Stimulated activated CD8-positive, alpha-beta memory T cell treated with anti-CD3 and anti-CD28 coated beads, Interleukin-15, amount 100 ng/mL, for 24 hours (primary cell): ENCODE data around the gene RASAL2.
"Not testable (repeated sequence)": the region's sequence is repeated elsewhere in the genome, so short reads cannot be mapped to it uniquely, and the experiment has no call there.

Experiments used
- DNase-seq: peaks from one replicate; pipeline ENCODE4 v3.0.0-alpha.2; 2020; ENCODE audit warnings: low read depth

RASAL2 gene

GRCh38 chr1:178119628-178120027, 25.7 kb downstream of the RASAL2 start:
- no peak for DNase-seq

- no peak for DNase-seq
Observed at GRCh38 chr1:178120088-178120487, 26.2 kb downstream of the RASAL2 start.

DNA sequence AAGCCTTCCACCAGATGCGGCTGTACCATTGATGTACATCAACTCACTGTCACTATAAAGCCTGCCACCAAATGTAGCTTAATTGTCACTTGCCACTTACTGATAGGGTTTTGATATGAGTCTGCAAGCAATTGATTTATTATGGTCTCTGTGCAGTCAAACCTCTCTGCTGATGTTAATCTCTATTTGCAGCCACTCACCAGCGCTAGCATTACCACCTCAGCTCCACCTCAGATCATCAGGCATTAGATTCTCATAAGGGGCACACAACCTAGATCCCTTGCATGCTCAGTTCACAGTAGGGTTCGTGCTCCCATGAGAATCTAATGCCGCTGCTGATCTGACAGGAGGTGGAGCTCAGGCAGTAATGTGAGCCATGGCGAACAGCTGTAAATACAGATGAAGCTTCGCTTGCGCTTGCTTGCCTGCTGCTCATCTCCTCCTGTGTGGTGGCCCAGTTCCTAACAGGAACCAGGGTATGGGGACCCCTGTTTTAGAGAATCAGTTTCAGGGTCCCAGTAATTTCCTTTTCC, 26.7 kb downstream of the RASAL2 start:
- DNase-seq: not testable (repeated sequence)

DNA sequence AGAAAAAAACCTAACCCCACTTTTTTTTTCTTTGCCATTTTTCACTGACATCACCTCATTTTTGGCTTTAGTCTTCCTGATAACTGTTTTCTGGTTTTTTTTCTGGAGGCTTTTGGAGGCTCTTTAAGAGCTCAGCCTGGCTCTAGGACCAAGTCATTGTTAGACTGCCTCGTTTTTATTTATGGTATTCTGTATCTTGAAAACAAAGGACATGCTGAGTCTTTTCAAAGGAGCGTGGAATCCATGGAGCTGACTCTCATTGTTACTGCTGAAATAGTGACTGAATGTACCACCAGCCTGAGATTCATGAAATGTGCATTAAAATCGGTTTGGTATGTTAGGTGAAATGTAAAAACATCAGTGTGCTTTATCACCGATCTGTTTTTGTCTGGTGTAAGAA, 28.0 kb downstream of the RASAL2 start:
- DNase-seq: no peak

- DNase-seq: no peak
Observed at GRCh38 chr1:178122283-178122682, 28.4 kb downstream of the RASAL2 start.

- DNase-seq: no peak
Observed at GRCh38 chr1:178124115-178124514, 30.2 kb downstream of the RASAL2 start.

DNA sequence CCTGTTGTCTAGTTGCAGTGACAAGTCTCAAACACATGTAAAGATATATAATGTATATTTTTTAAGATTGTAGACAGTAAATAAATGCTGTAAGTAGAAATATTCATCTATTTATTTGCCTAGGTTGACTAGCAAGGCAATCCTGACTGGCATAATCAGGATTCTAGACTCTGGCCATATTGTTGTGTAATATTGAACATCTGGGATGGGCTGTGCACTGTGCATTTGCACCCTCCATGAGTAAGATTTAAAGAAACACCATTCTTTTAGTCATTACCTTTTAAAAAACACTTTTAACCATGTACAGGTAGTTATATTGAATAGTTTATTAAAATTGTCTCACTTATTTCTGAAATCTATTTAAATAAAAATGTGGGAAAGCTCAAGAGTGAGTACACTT, 32.4 kb downstream of the RASAL2 start:
- DNase-seq: no peak

- no peak for DNase-seq
Observed at GRCh38 chr1:178126741-178127185, 32.9 kb downstream of the RASAL2 start.

- DNase-seq: no peak
Observed at GRCh38 chr1:178127482-178128191, 33.7 kb downstream of the RASAL2 start.

DNA sequence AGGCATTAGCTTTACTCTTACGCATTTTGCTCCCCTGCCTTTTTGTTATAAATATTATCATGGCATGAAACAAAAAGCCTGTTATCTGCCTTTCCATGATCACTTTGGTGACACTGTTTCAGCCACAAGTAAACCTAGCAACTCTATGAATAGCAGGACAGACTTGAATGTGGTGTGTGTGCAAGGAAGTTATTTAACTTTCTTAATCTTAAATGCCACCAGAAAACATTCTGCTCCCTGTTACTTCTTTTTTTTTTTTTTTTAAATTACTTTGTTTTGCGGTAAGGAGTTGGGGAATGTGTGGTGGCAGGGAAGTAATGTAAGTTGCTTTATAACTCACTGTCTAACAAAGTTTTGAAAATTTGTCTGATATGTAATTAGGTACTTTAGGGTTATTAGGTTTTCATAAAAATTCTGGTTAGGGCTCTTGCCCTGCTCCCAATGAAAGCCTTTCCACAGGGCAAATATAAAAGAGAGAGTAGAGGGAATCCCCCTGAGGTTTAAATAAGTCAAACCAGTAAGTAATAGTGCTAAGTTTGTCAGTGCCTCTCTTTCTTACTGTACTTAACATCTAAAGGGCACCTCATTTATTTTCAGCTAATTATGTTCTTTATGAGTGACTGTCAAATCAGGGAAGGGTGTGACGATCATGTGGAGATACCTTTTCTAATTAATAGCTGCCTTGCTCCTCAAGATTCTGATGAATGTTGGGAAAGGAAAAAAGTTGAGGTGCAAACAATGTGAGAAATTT, 39.5 kb downstream of the RASAL2 start:
- DNase-seq: no peak

- no peak for DNase-seq
Observed at GRCh38 chr1:178134061-178134460, 40.2 kb downstream of the RASAL2 start.

- DNase-seq: no peak
Observed at GRCh38 chr1:178137238-178137637, 43.3 kb downstream of the RASAL2 start.

GRCh38 chr1:178142806-178143205, 48.9 kb downstream of the RASAL2 start:
- DNase-seq: no peak

GRCh38 chr1:178143730-178144690, 50.1 kb downstream of the RASAL2 start:
- no peak for DNase-seq

- no peak for DNase-seq
Observed at GRCh38 chr1:178145605-178146004, 51.7 kb downstream of the RASAL2 start.

DNA sequence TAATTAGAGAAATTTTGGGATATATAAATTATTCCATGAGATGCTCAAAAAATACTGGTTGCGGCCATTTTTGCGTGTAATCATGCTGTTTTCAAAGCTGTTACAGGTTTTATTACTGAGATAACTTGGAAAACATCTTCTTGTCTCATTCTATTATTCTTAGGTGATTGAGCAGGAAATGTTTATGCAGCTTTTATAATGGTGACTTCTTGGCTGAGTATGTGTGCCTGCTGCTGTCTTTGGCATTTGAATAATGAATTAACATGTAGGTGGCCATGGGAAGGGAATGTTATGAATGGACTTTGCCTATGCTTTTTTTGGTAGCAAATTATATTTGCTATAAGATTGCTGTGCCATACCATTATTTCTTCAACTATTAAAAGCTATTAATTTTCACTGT, 52.5 kb downstream of the RASAL2 start:
- DNase-seq: no peak

GRCh38 chr1:178150610-178151009, 56.7 kb downstream of the RASAL2 start:
- no peak for DNase-seq

GRCh38 chr1:178151831-178152230, 57.9 kb downstream of the RASAL2 start:
- no peak for DNase-seq

GRCh38 chr1:178155481-178156255, 61.8 kb downstream of the RASAL2 start:
- DNase-seq: no peak

GRCh38 chr1:178160736-178161475, 67.0 kb downstream of the RASAL2 start:
- DNase-seq: no peak

GRCh38 chr1:178161516-178161915, 67.6 kb downstream of the RASAL2 start:
- no peak for DNase-seq
